ENCODE measurements around the gene NXPH2. TPM values are rescaled to one million over a fixed set of nuclear protein-coding genes. Genes with fewer than 3 reads are reported as not detected.

The NXPH2 gene
- 0.14 TPM in 1 of 2 replicates, not detected in the other for total RNA-seq (2014; rRNA removed; shearing (Covaris generic))
- polyA plus RNA-seq (2015; cell fraction: cytosol; rRNA removed), result not detected in 2 replicates
- not detected in 2 replicates for polyA plus RNA-seq (2015; cell fraction: nucleus; rRNA removed)

GRCh38 chr2:138779781-138780445 is at the start of gene NXPH2:
Gene NXPH2, minus strand, starts transcription at chr2:138780390. Its CDS starts 149 bp downstream, at chr2:138780241.
- DNase-seq (ENCODE audit: low read depth), result no peak

DNA sequence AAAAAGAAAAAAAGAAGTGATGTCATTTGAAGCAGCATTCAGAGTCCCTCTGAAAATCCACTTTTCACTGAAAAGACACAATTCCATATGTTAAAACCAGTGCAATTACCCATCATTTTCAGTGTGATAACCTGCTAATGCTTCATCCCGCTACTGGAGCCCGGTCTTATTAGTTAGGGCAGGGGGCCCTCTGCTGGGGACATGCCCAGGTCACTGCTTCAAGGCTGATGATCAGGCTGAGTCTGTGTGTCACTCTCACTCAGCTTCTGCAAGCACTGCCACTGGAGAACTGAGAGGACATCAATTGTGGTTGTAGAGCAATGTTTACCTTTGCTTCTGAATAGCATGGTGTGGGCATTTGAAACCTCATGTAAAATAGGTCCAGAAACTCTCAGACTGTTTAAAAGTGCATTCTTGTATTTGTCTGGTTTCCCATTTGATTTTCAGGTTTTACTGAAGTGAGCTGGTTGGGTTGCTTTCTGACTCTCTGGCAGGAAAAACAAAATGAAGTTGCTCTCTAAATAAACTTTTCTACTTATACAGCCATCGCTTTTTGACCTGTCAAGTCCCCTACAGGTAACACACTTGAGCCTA is 49.2 kb upstream of the NXPH2 start:
- DNase-seq (ENCODE audit: low read depth), result peak; percentile 57

- peak; percentile 24 for DNase-seq (ENCODE audit: low read depth)
These were observed 47.4 kb upstream of the NXPH2 start for GRCh38 chr2:138827426-138828054.

DNA sequence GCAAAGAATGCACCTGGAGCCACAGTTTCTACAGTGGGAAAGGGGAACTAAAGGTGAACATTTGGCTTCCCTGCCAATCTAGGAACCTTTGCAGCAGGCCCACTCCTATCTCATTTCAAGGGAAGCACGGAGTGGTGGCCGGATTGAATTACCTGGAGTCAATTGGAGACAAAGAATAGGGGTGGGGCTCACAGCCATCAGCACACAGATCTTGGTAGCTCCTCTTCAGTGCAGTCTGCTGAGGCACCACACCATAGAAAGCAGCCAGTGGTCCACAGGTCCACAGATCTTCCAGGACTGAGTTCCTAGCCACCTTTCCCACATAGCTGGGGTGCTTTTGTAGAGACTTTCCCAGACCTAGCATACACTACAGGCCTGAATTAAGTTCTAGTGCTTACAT is 43.5 kb upstream of the NXPH2 start:
- DNase-seq (ENCODE audit: low read depth), result no peak

GRCh38 chr2:138819964-138820363 is 39.8 kb upstream of the NXPH2 start:
- DNase-seq (ENCODE audit: low read depth), result no peak

- no peak for DNase-seq (ENCODE audit: low read depth)
These were observed 38.4 kb upstream of the NXPH2 start for GRCh38 chr2:138818556-138818955.

DNA sequence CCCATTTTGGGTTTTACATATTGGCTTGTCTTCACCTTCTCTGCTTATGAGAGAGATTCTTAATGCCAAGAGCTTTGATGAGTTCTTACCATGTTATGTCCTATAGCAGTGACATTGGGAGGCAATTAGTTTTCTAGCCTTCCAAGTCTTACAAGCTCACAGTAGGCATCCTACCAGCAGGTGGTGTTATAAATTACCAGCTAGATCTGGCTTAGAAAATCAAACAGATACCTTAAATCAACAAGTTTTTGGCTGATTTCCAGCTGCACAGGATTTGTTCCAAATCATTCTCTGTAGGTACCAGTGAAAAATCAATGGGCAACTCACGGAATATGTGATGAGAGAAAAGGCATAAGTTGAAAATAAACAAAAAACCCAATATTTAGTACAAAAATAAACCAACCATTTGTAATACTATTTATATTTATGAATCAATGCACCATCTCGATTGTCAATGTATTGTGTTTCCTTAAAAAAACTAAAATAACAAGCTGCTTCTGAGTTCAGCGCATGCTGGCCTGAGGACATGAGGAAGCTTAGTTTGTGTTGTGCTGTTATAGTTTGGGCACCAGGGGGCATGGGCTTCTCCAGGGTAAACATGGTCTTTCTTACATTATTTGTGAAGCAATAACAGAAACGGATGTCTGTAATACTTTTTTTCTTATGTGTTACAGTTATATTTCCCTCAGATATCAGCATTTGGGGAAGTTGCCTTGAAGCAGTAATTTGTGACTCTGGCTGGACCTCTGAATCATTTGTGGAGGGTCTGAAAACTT is 34.1 kb upstream of the NXPH2 start:
- no peak for DNase-seq (ENCODE audit: low read depth)

- no peak for DNase-seq (ENCODE audit: low read depth)
These were observed 31.2 kb upstream of the NXPH2 start for GRCh38 chr2:138811431-138811830.

- peak; percentile 52 for DNase-seq (ENCODE audit: low read depth)
These were observed 14.5 kb upstream of the NXPH2 start for GRCh38 chr2:138794724-138795123.

GRCh38 chr2:138787053-138787666 is 7.0 kb upstream of the NXPH2 start:
- peak; percentile 30 for DNase-seq (ENCODE audit: low read depth)

GRCh38 chr2:138782383-138782782 is 2.2 kb upstream of the NXPH2 start:
- DNase-seq (ENCODE audit: low read depth), result no peak

DNA sequence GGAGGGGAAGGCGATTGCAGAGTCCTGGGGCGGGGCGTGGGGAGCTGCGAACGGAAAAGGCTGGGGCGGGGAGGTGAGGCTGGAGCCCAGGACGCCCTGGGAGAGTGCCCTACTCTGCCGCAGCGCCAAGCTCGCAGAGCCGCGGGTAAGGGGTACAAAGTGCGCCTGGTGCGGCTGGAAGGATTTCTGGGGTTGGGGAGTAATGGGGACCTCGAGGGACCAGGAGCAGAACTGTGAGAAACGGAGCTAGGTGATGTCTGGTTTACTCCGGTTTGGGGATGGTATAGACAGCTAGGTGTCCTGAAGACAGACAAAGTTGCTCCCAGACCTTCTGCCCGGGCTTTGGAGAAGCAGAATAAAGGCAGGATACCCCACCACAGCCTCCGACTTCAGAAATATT is 718 bp upstream of the NXPH2 start:
- DNase-seq (ENCODE audit: low read depth), result no peak

DNA sequence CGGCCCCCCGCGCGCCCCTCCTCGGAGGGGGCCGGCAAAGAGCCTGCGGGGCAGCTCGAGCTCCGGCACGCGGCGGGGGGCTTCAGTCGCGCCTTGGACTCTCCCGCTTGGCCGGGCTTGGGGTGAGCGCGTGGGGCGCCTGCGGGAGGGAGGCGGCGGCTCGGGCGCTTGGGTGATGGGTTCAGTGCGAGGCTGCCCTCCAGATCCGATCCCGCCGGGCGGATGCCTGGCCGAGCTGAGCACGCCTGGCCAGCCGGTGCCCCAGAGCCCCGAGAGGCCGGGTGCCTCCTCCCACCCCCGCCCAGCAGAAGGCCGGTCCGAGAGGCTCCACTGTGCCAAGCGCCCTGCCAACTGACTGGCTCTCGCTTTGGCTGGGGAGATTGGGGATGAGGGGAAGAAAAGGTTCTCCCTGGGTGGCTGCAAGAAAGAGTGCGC is 273 bp upstream of the NXPH2 start:
- no peak for DNase-seq (ENCODE audit: low read depth)

DNA sequence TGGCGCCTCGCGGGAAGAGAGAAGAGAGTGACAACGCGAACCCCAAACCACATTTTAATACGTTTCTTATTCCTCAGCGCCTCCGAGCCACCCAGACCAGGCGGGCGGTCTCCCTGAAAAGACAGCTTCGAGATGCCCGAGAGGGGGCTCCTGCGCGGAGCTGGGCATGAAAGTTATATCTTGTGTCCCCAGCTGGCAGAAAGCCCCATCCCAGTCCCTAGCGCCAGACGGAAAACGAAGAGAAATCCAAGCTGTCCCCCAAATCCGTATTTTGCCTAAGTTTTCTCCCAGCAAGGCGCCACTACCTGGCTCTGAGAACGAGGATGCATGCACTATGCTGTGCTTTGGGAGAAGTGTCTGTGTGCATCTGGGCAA is 797 bp downstream of the NXPH2 start:
- DNase-seq (ENCODE audit: low read depth), result no peak

- DNase-seq (ENCODE audit: low read depth), result peak; percentile 3
These were observed 2.2 kb downstream of the NXPH2 start for GRCh38 chr2:138777996-138778395.

DNA sequence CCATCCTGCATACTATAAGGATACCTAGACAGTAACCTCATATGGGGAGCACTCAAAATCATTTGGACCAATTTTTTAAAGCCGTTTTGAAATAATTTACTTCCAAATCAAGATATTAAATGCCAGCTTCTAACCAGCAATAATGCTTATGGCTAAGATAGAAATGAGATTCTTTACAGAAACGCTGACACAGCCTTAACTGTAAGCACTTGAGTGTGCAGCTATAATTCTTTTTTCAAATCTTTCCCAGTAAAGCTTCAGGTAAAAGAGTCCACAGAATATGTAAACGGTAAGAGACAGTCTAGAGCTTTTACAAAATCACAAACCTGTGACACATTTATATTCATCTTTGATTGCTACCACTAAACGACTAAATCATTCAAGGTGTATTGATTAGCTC is 4.5 kb downstream of the NXPH2 start:
- no peak for DNase-seq (ENCODE audit: low read depth)

DNA sequence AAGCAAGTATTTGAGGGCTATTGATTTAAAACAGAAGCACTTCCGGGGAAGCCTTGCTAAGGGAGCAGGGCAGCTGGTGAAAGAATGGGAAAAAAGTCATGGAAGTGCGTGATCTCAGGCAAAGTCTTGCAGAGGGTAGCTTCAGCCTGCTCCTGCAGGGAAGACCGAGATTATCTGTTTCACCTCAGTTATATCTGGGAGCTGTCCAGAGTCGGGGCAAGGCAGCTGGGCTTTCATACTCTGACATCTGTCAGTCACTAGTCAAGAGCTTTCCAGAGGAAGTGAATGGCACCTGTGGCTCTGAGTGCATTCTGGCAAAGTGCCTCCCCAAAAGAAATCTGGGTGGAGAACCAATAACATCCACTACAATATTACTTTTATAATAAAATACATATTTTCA is 8.7 kb downstream of the NXPH2 start:
- no peak for DNase-seq (ENCODE audit: low read depth)

DNA sequence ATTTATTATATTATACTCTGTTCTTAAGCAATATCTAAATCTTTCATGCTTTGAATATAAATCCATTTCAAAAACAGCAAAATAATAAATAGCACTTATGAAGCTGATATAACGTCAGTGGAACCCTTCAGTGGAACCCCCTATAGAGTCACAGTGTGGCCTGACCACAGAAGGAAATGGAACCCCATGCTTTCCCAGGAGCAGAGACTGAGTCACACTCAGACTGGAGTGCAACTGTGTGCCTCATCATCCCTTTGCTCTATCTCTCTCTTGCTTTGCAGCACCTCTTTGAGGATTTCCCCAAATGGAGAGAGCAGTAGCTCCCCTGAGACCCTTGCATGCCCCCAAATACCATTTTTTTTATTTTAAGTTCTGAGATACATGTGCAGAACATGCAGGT is 13.1 kb downstream of the NXPH2 start:
- DNase-seq (ENCODE audit: low read depth), result peak; percentile 74

GRCh38 chr2:138766464-138766863 is 13.7 kb downstream of the NXPH2 start:
- DNase-seq (ENCODE audit: low read depth), result no peak

GRCh38 chr2:138763971-138764370 is 16.2 kb downstream of the NXPH2 start:
- no peak for DNase-seq (ENCODE audit: low read depth)

- DNase-seq (ENCODE audit: low read depth), result no peak
These were observed 17.7 kb downstream of the NXPH2 start for GRCh38 chr2:138762533-138762932.

All from HT1080 (cell line).